ENCODE data around the gene ITGA11.

GRCh38 chr15:68289621-68290352 is 142.2 kb downstream of the ITGA11 start:
- TF ChIP-seq CTCF (conservative IDR thresholded peaks at IDR 0.05; ENCODE audit: low read depth in 2 of 2) (no peak), CREB1 (CRISPR knock-in tag; IDR thresholded peaks at IDR 0.05; ENCODE audit: low read depth) (no peak), POLR2AphosphoS5 (IDR thresholded peaks at IDR 0.05; ENCODE audit: low read depth) (no peak), EZH2phosphoT487 (IDR thresholded peaks at IDR 0.05; ENCODE audit: unreplicated experiment) (no peak), EZH2 (IDR thresholded peaks at IDR 0.05; ENCODE audit: low read depth, unreplicated experiment) (no peak), JUNB (IDR thresholded peaks at IDR 0.05; ENCODE audit: unreplicated experiment) (no peak), STAT1 (IDR thresholded peaks at IDR 0.05; ENCODE audit: unreplicated experiment) (no peak)

All from GM23338 (cell line).